H9 (cell line): ENCODE data around the gene POMT2. TPM values are rescaled to one million over a fixed set of nuclear protein-coding genes. Genes with fewer than 3 reads are reported as not detected.
A peak's percentile ranks its signal among the peaks of the same experiment; 100 is the strongest.

Experiments used
- DNase-seq: peaks from one replicate; pipeline ENCODE4 v3.0.0-alpha.2; 2017
- H2AFZ ChIP-seq: one replicate; pipeline ENCODE4 v1.6.1; 2013; ENCODE audit warnings: mild to moderate bottlenecking, low read length, control low read depth, moderate library complexity
- H2AK5ac ChIP-seq: 2 replicates; pipeline ENCODE4 v1.6.1; 2013; ENCODE audit warnings: low read length, control low read depth, mixed read lengths; ENCODE audit not compliant: insufficient read length
- H2BK120ac ChIP-seq: one replicate; pipeline ENCODE4 v1.6.1; 2013; ENCODE audit warnings: low read depth, mild to moderate bottlenecking, low read length, control low read depth, inconsistent platforms; ENCODE audit not compliant: poor library complexity, severe bottlenecking
- H2BK12ac ChIP-seq: 2 replicates; pipeline ENCODE4 v1.6.1; 2013; ENCODE audit warnings: low read length, control low read depth, mixed read lengths, low read depth; ENCODE audit not compliant: insufficient read length
- H2BK15ac ChIP-seq: 2 replicates; pipeline ENCODE4 v1.6.1; 2013; ENCODE audit warnings: low read depth, low read length, control low read depth
- H2BK20ac ChIP-seq: one replicate; pipeline ENCODE4 v1.6.1; 2013; ENCODE audit warnings: low read depth, mild to moderate bottlenecking, low read length, control low read depth, inconsistent platforms; ENCODE audit not compliant: poor library complexity, severe bottlenecking
- H2BK5ac ChIP-seq: 2 replicates; pipeline ENCODE4 v1.6.1; 2013; ENCODE audit warnings: low read length, control low read depth, mixed read lengths; ENCODE audit not compliant: insufficient read length
- H3K14ac ChIP-seq: 2 replicates; pipeline ENCODE4 v1.6.1; 2013; ENCODE audit warnings: low read length, control low read depth; ENCODE audit not compliant: insufficient read depth
- H3K18ac ChIP-seq: 2 replicates; pipeline ENCODE4 v1.6.1; 2013; ENCODE audit warnings: low read depth, mild to moderate bottlenecking, mixed read lengths, low read length, control low read depth; ENCODE audit not compliant: insufficient read length
- H3K23ac ChIP-seq: 2 replicates; pipeline ENCODE4 v1.6.1; 2013; ENCODE audit warnings: low read length, control low read depth, mixed read lengths, low read depth; ENCODE audit not compliant: insufficient read length
- H3K23me2 ChIP-seq: 2 replicates; pipeline ENCODE4 v1.6.1; 2013; ENCODE audit warnings: low read depth, mild to moderate bottlenecking, mixed read lengths, low read length, control low read depth; ENCODE audit not compliant: insufficient read length, poor library complexity, severe bottlenecking
- H3K27ac ChIP-seq: 2 replicates; pipeline ENCODE4 v1.5.1; 2013; ENCODE audit warnings: low read length, control low read depth, mixed read lengths, low read depth; ENCODE audit not compliant: insufficient read length
- H3K27me3 ChIP-seq: 2 replicates; pipeline ENCODE4 v1.6.1; 2013; ENCODE audit warnings: low read length, control low read depth, inconsistent platforms; ENCODE audit not compliant: insufficient read depth
- H3K4ac ChIP-seq: 2 replicates; pipeline ENCODE4 v1.6.1; 2013; ENCODE audit warnings: low read depth, mild to moderate bottlenecking, control low read depth, inconsistent platforms, low read length, moderate library complexity
- H3K4me1 ChIP-seq: 2 replicates; pipeline ENCODE4 v1.6.1; 2013; ENCODE audit warnings: low read length, control low read depth, inconsistent platforms; ENCODE audit not compliant: insufficient read depth
- H3K4me2 ChIP-seq: 2 replicates; pipeline ENCODE4 v1.6.1; 2013; ENCODE audit warnings: low read length, control low read depth, mixed read lengths; ENCODE audit not compliant: insufficient read length, insufficient read depth
- H3K56ac ChIP-seq: 2 replicates; pipeline ENCODE4 v1.6.1; 2013; ENCODE audit warnings: low read depth, mild to moderate bottlenecking, mixed read lengths, low read length, control low read depth; ENCODE audit not compliant: insufficient read length
- H3K79me1 ChIP-seq: 2 replicates; pipeline ENCODE4 v1.6.1; 2013; ENCODE audit warnings: low read depth, mild to moderate bottlenecking, moderate library complexity, low read length, control low read depth, inconsistent platforms; ENCODE audit not compliant: insufficient read depth, poor library complexity, severe bottlenecking
- H3K79me2 ChIP-seq: 2 replicates; pipeline ENCODE4 v1.6.1; 2013; ENCODE audit warnings: low read length, control low read depth, inconsistent platforms; ENCODE audit not compliant: insufficient read depth
- H3K9ac ChIP-seq: 2 replicates; pipeline ENCODE4 v1.6.1; 2013; ENCODE audit warnings: low read length, control low read depth, mixed read lengths; ENCODE audit not compliant: insufficient read length; ENCODE audit errors: extremely low read depth
- H3K9me3 ChIP-seq: one replicate; pipeline ENCODE4 v1.6.1; 2013; ENCODE audit warnings: low read depth, low read length, inconsistent platforms; ENCODE audit not compliant: control insufficient read depth
- H3T11ph ChIP-seq: one replicate; pipeline ENCODE4 v1.6.1; 2013; ENCODE audit warnings: mild to moderate bottlenecking, low read length, control low read depth, inconsistent platforms
- H4K20me1 ChIP-seq: one replicate; pipeline ENCODE4 v1.6.1; 2013; ENCODE audit not compliant: control insufficient read depth, insufficient read length, insufficient read depth
- H4K5ac ChIP-seq: 2 replicates; pipeline ENCODE4 v1.6.1; 2013; ENCODE audit warnings: low read depth, mild to moderate bottlenecking, mixed read lengths, low read length, control low read depth; ENCODE audit not compliant: insufficient read length
- H4K8ac ChIP-seq: replicated peaks from 2 replicates; pipeline ENCODE4 v1.6.1; 2013; ENCODE audit warnings: low read length, control low read depth, mixed read lengths, low read depth; ENCODE audit not compliant: insufficient read length
- H4K91ac ChIP-seq: 2 replicates; pipeline ENCODE4 v1.6.1; 2013; ENCODE audit warnings: low read depth, mild to moderate bottlenecking, moderate library complexity, mixed read lengths, low read length, control low read depth; ENCODE audit not compliant: insufficient read length
- H3K27ac Mint-ChIP-seq, 3 experiments: 2 replicates in 2 of 3; 3 replicates in 1 of 3; pipeline ENCODE4 v1.8.0; 2020 to 2021; ENCODE audit warnings: mixed read lengths in 3 of 3, mild to moderate bottlenecking in 1 of 3, moderate library complexity in 1 of 3
- H3K27me3 Mint-ChIP-seq: 2 replicates; pipeline ENCODE4 v1.8.0; 2021; ENCODE audit warnings: low read depth, mild to moderate bottlenecking, moderate library complexity, mixed read lengths
- H3K36me3 Mint-ChIP-seq, 3 experiments: 2 replicates in 2 of 3; 3 replicates in 1 of 3; pipeline ENCODE4 v1.8.0; 2020 to 2021; ENCODE audit warnings: low read depth in 3 of 3, mixed read lengths in 3 of 3; ENCODE audit not compliant: insufficient read depth in 1 of 3
- H3K4me1 Mint-ChIP-seq, 2 experiments: 2 replicates each; pipeline ENCODE4 v1.8.0; 2020; ENCODE audit warnings: mixed read lengths in 2 of 2
- H3K4me3 Mint-ChIP-seq, 2 experiments: 2 replicates in 1 of 2; 3 replicates in 1 of 2; pipeline ENCODE4 v1.8.0; 2020 to 2021; ENCODE audit warnings: mild to moderate bottlenecking in 2 of 2, mixed read lengths in 2 of 2, moderate library complexity in 1 of 2
- H3K9me3 Mint-ChIP-seq, 2 experiments: 2 replicates in 1 of 2; 3 replicates in 1 of 2; pipeline ENCODE4 v1.8.0; 2020; ENCODE audit warnings: mild to moderate bottlenecking in 2 of 2, mixed read lengths in 2 of 2, moderate library complexity in 1 of 2
- CTCF ChIP-seq: fragments of 200-600 bp; sonication (generic); conservative IDR thresholded peaks from 3 replicates; pipeline ENCODE4 v1.8.0; 2021; ENCODE audit warnings: antibody characterized with exemption, mild to moderate bottlenecking
- WGBS: extraction: QIAGEN DNeasy Blood & Tissue Kit; methylation state at CpG from one replicate; pipeline ENCODE4 v1.1.7; 2013; ENCODE audit warnings: missing lambda C conversion rate, low lambda C conversion rate, mixed read lengths; ENCODE audit not compliant: insufficient read length; ENCODE audit errors: extremely low coverage; 5-methylcytosine and 5-hydroxymethylcytosine counted together
- total RNA-seq: library from RNA; stranded (reverse); gene quantifications from 2 replicates; pipeline ENCODE4 v1.2.1, GENCODE V29; 2021

The POMT2 gene
- total RNA-seq, 1 experiment from 2014 or later, result 25.2 TPM

GRCh38 chr14:77296906-77297305, 23.8 kb downstream of the POMT2 start:
- Histone ChIP-seq H2AK5ac (no peak overlapping the region), H3K4me1 (no peaks in the 10 kb centered on the region), H4K8ac (no peak overlapping the region), H3K18ac (no peak overlapping the region), H3K14ac (no peak overlapping the region), H3T11ph (no peak overlapping the region), H2BK5ac (no peak overlapping the region), H3K79me1 (no peaks in the 10 kb centered on the region), H3K4me2 (no peak overlapping the region), H3K79me2 (no peaks in the 10 kb centered on the region), H3K23ac (no peak overlapping the region), H3K23me2 (no peaks in the 10 kb centered on the region), H3K27ac (no peak overlapping the region), H3K4ac (no peak overlapping the region), H2BK120ac (no peak overlapping the region), H3K9ac (no peak overlapping the region), H2BK15ac (no peak overlapping the region), H4K5ac (no peak overlapping the region), H2BK12ac (no peak overlapping the region), H4K91ac (no peak overlapping the region), H3K27me3 (no peaks in the 10 kb centered on the region), H2BK20ac (no peak overlapping the region), H3K9me3 (no peaks in the 10 kb centered on the region), H3K56ac (no peak overlapping the region), H4K20me1 (no peaks in the 10 kb centered on the region), H2AFZ (no peak overlapping the region)
- no peaks in the 10 kb centered on the region for H3K27me3 Mint-ChIP-seq
- WGBS, result no CpG with 5 or more reads among the region's 8 CpGs
- no peak overlapping the region for H3K4me3 Mint-ChIP-seq
- no peaks in the 10 kb centered on the region for H3K9me3 Mint-ChIP-seq
- no peak for DNase-seq
- H3K36me3 Mint-ChIP-seq, result peaks cover 7 to 32% (median 21%) of the 10 kb centered on the region in 3 experiments
- H3K27ac Mint-ChIP-seq, result peak overlapping the region in 1 of 3 experiments; percentile 31; a peak in 1 of 7 replicates
- H3K4me1 Mint-ChIP-seq, result peaks cover 9 to 10% of the 10 kb centered on the region in 2 experiments
- no peak for TF ChIP-seq CTCF
